GM18526 (cell line): ENCODE data around the gene RXFP1.

ENCODE experiments used
- POLR2A ChIP-seq: IDR thresholded peaks from 3 replicates; pipeline ENCODE4 v1.6.1; 2011; ENCODE audit not compliant: insufficient read length; ENCODE audit errors: extremely low read depth

Gene RXFP1

GRCh38 chr4:158536833-158537232, 15.2 kb downstream of the RXFP1 start:
- no peak for TF ChIP-seq POLR2A

GRCh38 chr4:158538176-158538575, 16.5 kb downstream of the RXFP1 start:
- TF ChIP-seq POLR2A = no peak

GRCh38 chr4:158538911-158539310, 17.2 kb downstream of the RXFP1 start:
- TF ChIP-seq POLR2A = no peak

GRCh38 chr4:158540125-158540907, 18.6 kb downstream of the RXFP1 start:
- no peak for TF ChIP-seq POLR2A

DNA sequence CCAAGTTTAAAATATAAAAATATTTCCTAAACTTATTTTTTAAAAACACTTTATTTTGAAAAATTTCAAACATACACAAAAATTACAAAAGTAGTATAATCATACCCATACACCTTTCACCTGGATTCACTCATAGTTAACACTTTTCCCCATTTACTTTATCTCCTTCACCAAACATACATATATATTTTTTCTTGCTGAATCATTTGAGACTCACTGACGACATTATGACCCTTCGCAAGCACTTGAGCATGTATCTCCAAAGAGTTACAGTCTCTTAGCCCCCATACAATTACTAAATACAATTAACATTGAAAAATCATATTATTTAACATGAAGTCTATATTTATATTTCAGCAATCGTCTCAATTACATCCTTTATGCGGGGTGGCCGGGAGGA, 19.8 kb downstream of the RXFP1 start:
- TF ChIP-seq POLR2A = no peak

DNA sequence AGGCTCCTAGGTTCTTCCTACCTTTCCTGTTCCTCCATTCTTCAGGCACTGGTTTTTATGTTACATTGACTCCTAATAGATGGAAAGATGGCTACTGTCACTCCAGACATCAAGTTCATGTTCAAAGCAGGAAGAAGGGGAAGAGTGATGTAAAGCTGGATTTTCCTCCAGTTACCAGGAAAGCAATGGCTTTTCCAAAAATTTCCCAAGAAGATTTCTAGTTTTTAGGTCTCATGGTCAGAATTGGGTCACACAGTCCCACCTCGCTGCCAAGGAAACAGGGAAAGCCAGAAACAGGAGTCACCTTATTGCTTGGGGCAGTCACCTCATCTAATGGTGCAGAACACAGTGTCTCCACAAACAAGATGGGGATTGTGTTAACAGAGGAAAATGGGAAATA, 21.5 kb downstream of the RXFP1 start:
- no peak for TF ChIP-seq POLR2A

DNA sequence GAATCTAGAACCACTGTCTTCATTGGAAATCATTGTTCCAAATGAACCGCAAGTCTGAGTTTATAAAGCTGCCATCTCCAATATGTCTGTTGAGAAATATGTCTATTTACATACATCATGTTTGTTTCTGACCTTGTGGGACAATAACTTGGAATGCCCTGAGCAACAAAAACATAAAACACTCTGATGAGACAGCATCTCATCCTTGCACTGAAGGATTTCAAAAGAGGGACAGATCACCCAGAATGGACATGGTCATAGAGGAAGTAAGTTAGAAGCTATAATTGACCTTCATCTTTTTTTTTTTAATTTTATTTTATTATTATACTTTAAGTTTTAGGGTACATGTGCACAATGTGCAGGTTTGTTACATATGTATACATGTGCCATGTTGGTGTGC, 22.5 kb downstream of the RXFP1 start:
- no peak for TF ChIP-seq POLR2A

DNA sequence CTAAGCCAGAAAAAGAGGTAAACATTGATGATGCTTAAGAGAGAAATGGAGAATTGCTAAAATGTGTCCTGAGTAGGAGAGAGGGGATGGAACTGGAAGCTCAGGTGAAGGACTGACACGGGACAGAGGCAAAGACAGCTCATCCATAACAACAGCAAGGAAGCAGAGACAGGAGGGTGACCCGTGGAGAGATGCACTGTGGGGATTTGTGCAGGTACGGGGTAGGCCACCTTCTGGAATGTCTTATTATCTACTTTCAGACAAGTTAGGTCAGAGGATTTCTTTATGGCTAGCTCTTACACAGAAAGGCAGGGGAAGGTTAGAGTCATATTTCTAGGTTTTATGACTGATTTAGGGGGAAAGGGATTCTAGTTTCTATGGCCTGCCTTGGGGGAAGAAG, 31.7 kb downstream of the RXFP1 start:
- TF ChIP-seq POLR2A = no peak

DNA sequence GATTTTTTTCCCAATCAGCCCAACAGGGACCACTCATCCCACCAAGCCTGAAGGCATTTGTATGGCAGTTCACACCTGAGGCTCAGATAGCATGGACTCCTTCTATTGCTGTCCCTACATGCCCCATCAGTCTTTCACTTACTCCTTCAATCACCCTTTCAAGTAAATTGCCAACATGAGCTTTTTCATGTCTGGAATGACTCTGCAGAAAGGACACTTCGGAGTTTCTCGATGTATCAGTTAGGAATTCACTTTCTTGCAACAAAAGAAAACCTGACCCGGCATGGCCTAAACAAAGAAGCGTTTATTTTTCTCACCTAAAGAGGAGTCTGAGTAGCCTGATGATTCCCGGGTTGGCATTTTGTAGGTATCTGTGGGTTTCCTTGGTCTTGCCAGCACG, 38.6 kb downstream of the RXFP1 start:
- no peak for TF ChIP-seq POLR2A

DNA sequence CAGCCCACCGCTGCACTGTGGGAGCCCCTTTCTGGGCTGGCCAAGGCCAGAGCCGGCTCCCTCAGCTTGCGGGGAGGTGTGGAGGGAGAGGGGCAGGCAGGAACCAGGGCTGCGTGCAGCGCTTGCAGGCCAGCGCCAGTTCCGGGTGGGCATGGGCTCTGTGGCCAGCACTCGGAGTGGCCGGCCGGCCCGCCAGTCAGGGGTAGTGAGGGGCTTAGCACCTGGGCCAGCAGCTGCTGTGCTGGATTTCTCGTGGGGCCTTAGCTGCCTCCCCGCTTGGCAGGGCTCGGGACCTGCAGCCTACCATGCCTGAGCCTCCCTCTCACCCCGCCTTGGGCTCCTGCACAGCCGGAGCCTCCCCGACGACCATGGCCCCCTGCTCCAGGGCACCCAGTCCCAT, 45.2 kb downstream of the RXFP1 start:
- TF ChIP-seq POLR2A = no peak

- TF ChIP-seq POLR2A = no peak
Measured at GRCh38 chr4:158571736-158572135, 50.1 kb downstream of the RXFP1 start.

- TF ChIP-seq POLR2A = no peak
Measured at GRCh38 chr4:158572608-158573007, 50.9 kb downstream of the RXFP1 start.

- TF ChIP-seq POLR2A = no peak
Measured at GRCh38 chr4:158578476-158578875, 56.8 kb downstream of the RXFP1 start.

- TF ChIP-seq POLR2A = no peak
Measured at GRCh38 chr4:158580064-158580463, 58.4 kb downstream of the RXFP1 start.

- no peak for TF ChIP-seq POLR2A
Measured at GRCh38 chr4:158581161-158581560, 59.5 kb downstream of the RXFP1 start.

DNA sequence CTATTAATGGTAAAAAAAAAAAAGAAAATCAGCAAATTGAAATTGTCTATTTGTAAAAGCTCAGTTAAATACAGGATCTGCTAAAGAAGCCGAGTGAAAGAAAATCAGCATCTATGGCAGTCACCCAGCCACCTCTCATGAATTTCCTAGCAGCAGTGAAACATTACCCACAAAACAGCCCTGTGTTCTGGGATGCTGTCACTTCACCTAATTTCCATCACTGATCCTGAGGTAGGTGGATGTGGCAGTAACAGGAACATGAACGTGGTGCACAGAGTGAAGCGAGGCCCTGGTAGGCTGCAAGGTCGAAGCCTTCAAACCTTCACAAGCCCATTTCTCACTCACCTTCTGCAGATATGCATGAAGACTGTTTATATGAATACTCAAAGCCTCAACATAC, 65.2 kb downstream of the RXFP1 start:
- TF ChIP-seq POLR2A = no peak

- no peak for TF ChIP-seq POLR2A
Measured at GRCh38 chr4:158588285-158588684, 66.6 kb downstream of the RXFP1 start.
